GM21576 (cell line): Measurements from ENCODE around the gene OAF.
"Not testable (repeated sequence)": the region's sequence is repeated elsewhere in the genome, so short reads cannot be mapped to it uniquely, and the experiment has no call there.

ENCODE experiments used
- ATAC-seq: cut with Tn5 transposase; IDR thresholded peaks from one replicate; pipeline ENCODE4 v1.9.1; 2021; ENCODE audit warnings: mild to moderate bottlenecking, moderate library complexity; ENCODE audit not compliant: unreplicated experiment

The OAF gene

DNA sequence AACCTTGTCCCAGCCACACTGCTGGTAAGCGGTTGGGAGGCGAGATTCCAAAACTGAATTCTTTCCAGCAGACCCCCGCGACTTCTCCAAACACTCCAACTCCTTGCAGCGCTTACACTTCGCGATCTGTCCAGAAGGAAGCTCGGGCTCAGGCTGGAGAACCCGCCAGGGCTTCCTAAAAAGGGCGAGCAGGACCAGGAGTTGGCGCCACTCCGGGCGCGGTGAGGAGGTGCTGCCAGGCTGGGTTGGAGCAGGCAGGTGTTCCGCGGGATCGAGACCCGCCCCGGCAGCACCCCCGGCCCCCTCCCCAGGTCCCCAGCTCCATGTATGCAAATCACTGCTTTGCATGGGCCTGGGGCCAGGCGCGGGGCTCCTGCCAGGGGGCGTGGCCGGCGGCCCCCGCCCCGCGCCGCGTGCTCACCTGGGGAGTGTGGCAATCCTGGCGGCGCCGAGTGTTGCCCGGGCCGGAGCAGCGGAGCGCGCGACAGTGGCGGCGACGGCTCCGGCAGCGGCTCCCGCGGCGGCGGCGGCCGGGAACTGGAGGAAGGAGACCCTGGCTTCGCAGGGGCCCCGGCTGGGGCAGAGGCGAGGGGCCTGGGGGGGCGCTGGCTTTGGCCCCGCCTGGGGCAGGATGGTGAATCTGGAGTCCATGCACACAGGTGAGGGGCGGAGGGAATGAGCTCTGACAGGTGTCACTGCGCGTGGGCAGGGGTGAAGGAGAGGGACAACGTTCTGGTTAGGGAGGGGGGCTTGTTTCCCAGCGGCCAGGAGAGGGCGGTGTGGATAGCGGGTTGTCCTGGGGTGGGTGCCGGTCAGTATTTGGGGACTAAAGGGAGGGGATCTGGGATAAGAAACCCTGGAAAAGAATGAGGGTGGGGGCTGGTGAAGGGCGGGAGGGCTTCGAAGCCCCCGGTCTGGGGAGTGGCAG, 29.1 kb downstream of the OAF start, which contains the start of gene POU2F3:
Gene POU2F3 (plus strand): TSS at position 428 of the 928 bp plus-strand sequence. CDS start 204 bp downstream, at position 632.
- no peak for ATAC-seq

- ATAC-seq: no peak
These were observed 30.0 kb downstream of the OAF start for GRCh38 chr11:120240866-120241265.

GRCh38 chr11:120241277-120241676, 30.4 kb downstream of the OAF start:
- ATAC-seq: no peak

DNA sequence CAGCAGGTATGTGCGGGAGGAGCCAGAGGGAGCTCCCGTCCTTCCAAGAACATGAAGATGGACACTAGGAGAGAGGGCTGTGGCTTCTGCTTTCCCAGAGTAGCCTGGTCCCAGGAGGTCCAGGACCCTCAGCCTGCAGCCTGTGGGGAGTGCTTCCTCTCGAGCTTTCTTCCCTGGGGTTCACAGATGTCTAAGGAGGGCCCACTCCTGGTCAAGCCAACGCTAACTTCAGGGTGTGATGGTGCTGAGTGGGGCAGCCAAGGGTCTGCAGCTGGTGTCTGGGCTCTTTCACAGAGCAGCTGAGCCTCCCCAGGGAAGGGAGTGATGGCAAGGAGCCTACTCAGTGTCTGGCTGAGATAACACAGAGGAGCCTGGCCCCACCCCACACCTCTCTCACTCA, 32.4 kb downstream of the OAF start:
- no peak for ATAC-seq

GRCh38 chr11:120244476-120245365, 33.9 kb downstream of the OAF start:
- ATAC-seq: no peak

GRCh38 chr11:120245434-120245833, 34.6 kb downstream of the OAF start:
- ATAC-seq: no peak

- ATAC-seq: peak; percentile 54
These were observed 37.9 kb downstream of the OAF start for GRCh38 chr11:120248551-120249278.

- no peak for ATAC-seq
These were observed 38.7 kb downstream of the OAF start for GRCh38 chr11:120249279-120250262.

DNA sequence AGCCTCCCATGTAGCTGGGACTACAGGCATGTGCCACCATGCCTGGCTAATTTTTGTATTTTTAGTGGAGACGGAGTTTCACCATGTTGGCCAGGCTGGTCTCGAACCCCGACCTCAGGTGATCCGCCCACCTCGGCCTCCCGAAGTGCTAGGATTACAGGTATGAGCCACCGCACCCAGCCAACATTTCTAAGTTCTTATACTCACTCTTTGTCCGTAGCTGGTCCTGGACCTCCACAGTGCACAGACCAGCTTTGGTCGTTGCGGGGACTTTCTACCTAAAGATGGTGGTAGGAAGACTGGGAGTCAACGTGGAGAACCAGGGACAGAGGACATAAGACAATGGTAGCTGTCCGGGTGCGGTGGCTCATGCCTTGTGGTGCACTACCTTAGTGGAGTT, 42.5 kb downstream of the OAF start:
- not testable (repeated sequence) for ATAC-seq

GRCh38 chr11:120254788-120255518, 44.1 kb downstream of the OAF start:
- ATAC-seq: no peak

GRCh38 chr11:120255519-120255866, 44.7 kb downstream of the OAF start:
- no peak for ATAC-seq

- ATAC-seq: no peak
These were observed 45.3 kb downstream of the OAF start for GRCh38 chr11:120256178-120256577.

DNA sequence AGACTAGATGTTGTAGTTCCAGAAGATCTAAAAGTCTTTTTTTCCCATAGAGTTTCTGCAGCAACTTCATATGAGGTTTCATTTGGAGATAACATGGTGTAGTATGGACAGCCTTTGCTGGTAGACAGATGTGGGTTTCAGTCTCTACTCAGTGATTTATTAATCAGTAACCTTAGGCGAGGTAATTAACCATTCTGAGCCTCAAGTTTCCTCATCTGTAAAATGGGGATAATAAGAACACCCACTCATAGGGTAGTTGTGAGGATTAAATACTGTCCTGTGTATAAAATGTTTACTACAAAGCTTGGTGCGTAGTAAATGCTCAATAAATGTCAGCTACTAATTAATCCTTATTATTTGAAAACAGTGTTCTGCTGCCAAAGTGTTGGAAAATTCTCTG, 45.9 kb downstream of the OAF start:
- ATAC-seq: no peak

- no peak for ATAC-seq
These were observed 46.5 kb downstream of the OAF start for GRCh38 chr11:120257346-120257745.

- no peak for ATAC-seq
These were observed 47.8 kb downstream of the OAF start for GRCh38 chr11:120258661-120259060.

DNA sequence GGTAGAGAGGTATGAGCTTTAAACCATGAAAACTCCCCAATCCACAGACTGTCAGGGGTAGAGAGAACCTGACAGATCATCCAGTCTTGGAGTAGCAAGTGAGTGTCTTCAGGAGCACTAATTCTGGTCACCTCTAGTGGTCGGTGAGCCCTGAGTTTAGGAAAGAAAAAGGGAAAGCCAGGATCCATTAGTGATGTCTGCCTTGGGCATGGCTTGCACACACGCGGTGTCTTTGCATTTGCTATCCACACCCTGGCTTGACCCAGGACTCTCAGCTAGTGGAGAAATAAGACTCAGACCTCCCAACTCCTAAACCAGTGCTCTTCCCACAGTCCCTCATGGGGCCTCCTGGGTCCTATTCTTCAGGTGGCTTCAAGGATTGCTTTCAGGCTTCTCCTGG, 48.4 kb downstream of the OAF start:
- ATAC-seq: no peak

DNA sequence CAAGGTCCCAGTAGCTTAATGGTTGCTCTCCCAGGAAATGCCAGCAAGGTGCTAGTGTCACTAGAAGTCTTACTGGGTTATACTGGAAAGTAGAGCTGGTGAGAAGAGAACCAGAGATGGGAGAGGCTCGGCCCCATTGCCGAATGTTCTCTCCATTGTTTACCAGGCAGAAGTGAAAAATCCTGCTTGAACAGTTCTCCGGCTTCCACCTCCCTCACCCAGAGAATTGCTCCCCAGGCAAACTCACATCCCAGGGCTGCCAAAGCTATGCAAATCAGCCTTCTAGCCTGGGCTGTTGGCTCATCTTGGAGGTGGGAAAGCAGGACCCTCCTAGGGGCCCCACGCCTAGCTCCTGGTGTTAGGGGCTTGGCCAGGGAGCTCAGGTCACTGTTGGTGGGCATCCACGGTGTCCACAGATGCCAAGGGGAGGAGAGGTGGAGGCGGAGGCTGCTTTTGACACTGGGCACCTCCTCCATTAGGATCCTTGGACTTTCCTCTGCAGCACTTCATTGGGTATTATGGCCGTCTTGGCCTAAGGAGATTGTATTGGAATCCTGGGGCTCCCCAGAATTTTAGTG, 49.2 kb downstream of the OAF start:
- ATAC-seq: no peak

- ATAC-seq: no peak
These were observed 49.8 kb downstream of the OAF start for GRCh38 chr11:120260616-120261015.

DNA sequence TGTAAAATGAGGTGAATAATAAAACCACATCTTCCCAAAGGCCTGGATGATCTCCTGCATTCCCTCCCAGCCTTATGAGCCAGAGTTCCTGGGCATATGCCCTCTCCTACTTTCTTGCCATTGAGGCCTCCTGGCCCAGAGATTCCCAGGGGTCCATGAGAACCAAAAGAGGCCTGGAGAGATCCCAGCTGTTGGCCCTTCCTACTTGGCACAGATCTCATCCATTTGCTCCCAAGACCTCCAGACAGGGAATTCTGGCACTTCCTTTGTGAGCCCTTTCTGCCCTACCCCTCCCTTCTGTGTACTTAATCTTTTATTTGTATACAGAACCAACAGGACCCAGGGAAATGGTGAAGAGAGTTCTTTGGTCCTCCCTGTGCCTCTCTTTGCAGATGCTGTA, 50.5 kb downstream of the OAF start:
- no peak for ATAC-seq
